K562 (cell line): ENCODE data around the gene ATRNL1. TPM values are rescaled to one million over a fixed set of nuclear protein-coding genes. Genes with fewer than 3 reads are reported as not detected.

Experiments
- ATAC-seq: fragments of 200-7000 bp; cut with Tn5 transposase; 3 replicates; pipeline ENCODE4 v1.9.1; 2020; ENCODE audit warnings: moderate library complexity
- BruUV-seq: library from RNA; stranded (reverse); fragments of 400-500 nt; replicated peaks from 2 replicates; lab custom pipeline; 2021; lab: Mats Ljungman, UMichigan
- CTCF ChIA-PET: fragments of 300-600 bp; formaldehyde crosslinking; extraction: SDS; loops from one replicate; lab custom pipeline; 2021; ENCODE audit warnings: low intra/inter-chr PET ratio; lab: Yijun Ruan, JAX
- POLR2A ChIA-PET: fragments of 300-600, 350-650 bp; sonication (Branson Sonifier 250); formaldehyde crosslinking; extraction: SDS; loops from one replicate; lab custom pipeline; 2021; ENCODE audit warnings: antibody characterized with exemption, inconsistent platforms; lab: Yijun Ruan, JAX
- DNase-seq, 4 experiments: peaks; one replicate each; pipeline versions ENCODE4 v3.0.0 to v3.0.0-alpha.2; 2011 to 2018; ENCODE audit warnings: low spot score in 3 of 4, mixed read lengths in 3 of 4; ENCODE audit errors: extremely low read depth in 1 of 4
- FAIRE-seq: peaks from 2 replicates; lab custom pipeline; 2011; peaks lifted over from hg19 to GRCh38; lab: Jason Lieb, UNC
- H2AFZ ChIP-seq: 2 replicates; pipeline ENCODE4 v1.6.0; 2011; ENCODE audit warnings: low read depth, low read length, control low read depth, inconsistent platforms
- H3K27ac ChIP-seq: fragments of 200-600 bp; 3 replicates; pipeline ENCODE4 v1.8.0; 2011; ENCODE audit warnings: low read depth, mild to moderate bottlenecking, control low read depth, inconsistent platforms, low read length, moderate library complexity, mixed read lengths; ENCODE audit errors: extremely low read depth
- H3K27me3 ChIP-seq, 2 experiments: fragments of 300-600 bp in 1 of 2; 2 replicates in 1 of 2; 3 replicates in 1 of 2; pipeline versions ENCODE4 v1.6.0 to v1.8.0; 2011; ENCODE audit warnings: inconsistent platforms in 2 of 2, low read length in 2 of 2, mild to moderate bottlenecking in 1 of 2, mixed read lengths in 1 of 2, moderate library complexity in 1 of 2; ENCODE audit not compliant: control insufficient read depth in 2 of 2, insufficient read depth in 2 of 2
- H3K36me3 ChIP-seq: fragments of 300-600 bp; 3 replicates; pipeline ENCODE4 v1.8.0; 2011; ENCODE audit warnings: mild to moderate bottlenecking, low read length, inconsistent platforms; ENCODE audit not compliant: control insufficient read depth, insufficient read depth
- H3K4me1 ChIP-seq, 2 experiments: fragments of 200-600 bp in 1 of 2; replicated peaks in 1 of 2; 2 replicates in 1 of 2; 3 replicates in 1 of 2; pipeline versions ENCODE4 v1.5.1 to v1.8.0; 2011; ENCODE audit warnings: inconsistent platforms in 2 of 2, low read length in 2 of 2, mild to moderate bottlenecking in 1 of 2, mixed read lengths in 1 of 2, moderate library complexity in 1 of 2; ENCODE audit not compliant: control insufficient read depth in 2 of 2, insufficient read depth in 2 of 2
- H3K4me2 ChIP-seq: 2 replicates; pipeline ENCODE4 v1.6.1; 2011; ENCODE audit warnings: low read length, control low read depth, inconsistent platforms, mixed read lengths; ENCODE audit not compliant: insufficient read depth
- H3K4me3 ChIP-seq: fragments of 200-600 bp; sonication (generic), shearing (Covaris generic); 2 replicates; pipeline ENCODE4 v1.5.1; 2016; ENCODE audit warnings: control low read depth, inconsistent platforms
- H3K79me2 ChIP-seq: fragments of 200-600 bp; 3 replicates; pipeline ENCODE4 v1.8.0; 2011; ENCODE audit warnings: low read length, inconsistent platforms; ENCODE audit not compliant: control insufficient read depth, insufficient read depth
- H3K9ac ChIP-seq, 2 experiments: 2 replicates each; pipeline versions ENCODE4 v1.6.0 to v1.6.1; 2011; ENCODE audit warnings: low read depth in 2 of 2, low read length in 2 of 2, control low read depth in 1 of 2, inconsistent platforms in 1 of 2, mild to moderate bottlenecking in 1 of 2, mixed read lengths in 1 of 2; ENCODE audit not compliant: insufficient read depth in 1 of 2
- H3K9me1 ChIP-seq: one replicate; pipeline ENCODE4 v1.6.0; 2011; ENCODE audit warnings: inconsistent platforms, mild to moderate bottlenecking, low read length, moderate library complexity; ENCODE audit not compliant: control insufficient read depth, insufficient read depth
- H3K9me3 ChIP-seq: replicated peaks from 2 replicates; pipeline ENCODE4 v1.5.1; 2011; ENCODE audit warnings: low read depth, low read length, inconsistent platforms; ENCODE audit not compliant: control insufficient read depth, insufficient read depth
- H4K20me1 ChIP-seq: replicated peaks from 2 replicates; pipeline ENCODE4 v1.6.1; 2011; ENCODE audit warnings: low read length, inconsistent platforms, mixed read lengths; ENCODE audit not compliant: control insufficient read depth, insufficient read depth
- CEBPB ChIP-seq: fragments of 450-650 bp; IDR thresholded peaks from 2 replicates; pipeline ENCODE4 v1.6.1; 2016; ENCODE audit warnings: missing genetic modification characterization, missing compliant biosample characterization
- CREBBP ChIP-seq: IDR thresholded peaks from one replicate; pipeline ENCODE4 v1.6.1; 2012; ENCODE audit warnings: low read depth, mild to moderate bottlenecking, control low read depth, inconsistent platforms, low read length
- ETV6 ChIP-seq, 3 experiments: fragments of 150-350 bp in 1 of 3; sonication (generic) in 1 of 3; formaldehyde crosslinking in 1 of 3; IDR thresholded peaks; 2 replicates each; pipeline versions ENCODE4 v1.6.1 to v1.8.0; 2014 to 2022; ENCODE audit warnings: borderline replicate concordance in 2 of 3, low read depth in 2 of 3, antibody characterized with exemption in 1 of 3, low read length in 1 of 3, mild to moderate bottlenecking in 1 of 3, missing genetic modification reagents in 1 of 3
- FIP1L1 ChIP-seq: fragments of 200-400 bp; formaldehyde crosslinking; IDR thresholded peaks from 2 replicates; pipeline ENCODE4 v1.6.1; 2018; ENCODE audit warnings: mild to moderate bottlenecking, low read depth, low read length; ENCODE audit not compliant: poor library complexity, severe bottlenecking
- FOXJ2 ChIP-seq: fragments of 200-800 bp; sonication (Bioruptor generic); IDR thresholded peaks from 2 replicates; pipeline ENCODE4 v1.6.1; 2016; ENCODE audit warnings: missing genetic modification characterization, missing compliant biosample characterization
- FUS ChIP-seq: fragments of 200-400 bp; formaldehyde crosslinking; optimal IDR thresholded peaks from 2 replicates; pipeline ENCODE3; 2017; ENCODE audit warnings: low read depth, low read length
- MED1 ChIP-seq: sonication (generic); formaldehyde crosslinking; IDR thresholded peaks from 2 replicates; pipeline ENCODE4 v1.8.1; 2023; ENCODE audit warnings: missing genetic modification reagents, borderline replicate concordance
- NCOA2 ChIP-seq, 2 experiments: fragments of 450-650 bp; IDR thresholded peaks; 2 replicates each; pipeline ENCODE4 v1.6.1; 2018; ENCODE audit warnings: mild to moderate bottlenecking in 2 of 2, moderate library complexity in 1 of 2; ENCODE audit not compliant: partially characterized antibody in 2 of 2
- PRDM10 ChIP-seq: fragments of 450-650 bp; IDR thresholded peaks from 2 replicates; pipeline ENCODE4 v1.6.1; 2018; ENCODE audit not compliant: partially characterized antibody
- SMARCA4 ChIP-seq: fragments of 450-650 bp; IDR thresholded peaks from 2 replicates; pipeline ENCODE4 v1.6.1; 2016
- ZBTB43 ChIP-seq: sonication (generic); formaldehyde crosslinking; IDR thresholded peaks from 2 replicates; pipeline ENCODE4 v1.8.0; 2023; ENCODE audit warnings: mild to moderate bottlenecking, missing genetic modification reagents
- ZFP1 ChIP-seq: fragments of 450-650 bp; formaldehyde crosslinking; IDR thresholded peaks from 2 replicates; pipeline ENCODE4 v1.4.0; 2020; ENCODE audit warnings: mild to moderate bottlenecking, mixed read lengths
- ZNF23 ChIP-seq: fragments of 250-450 bp; sonication (Bioruptor Pico); IDR thresholded peaks from 2 replicates; pipeline ENCODE4 v1.4.0; 2020; ENCODE audit warnings: mild to moderate bottlenecking
- WGBS: fragments of 100-300 bp; shearing (Covaris generic); methylation state at CpG from one replicate; pipeline ENCODE4 v1.1.6; 2016; ENCODE audit warnings: low coverage, mixed read lengths; ENCODE audit not compliant: insufficient coverage; ENCODE audit errors: missing lambda C conversion rate; 5-methylcytosine and 5-hydroxymethylcytosine counted together
- in situ Hi-C: fragments of 300-500 bp; cut with MboI; formaldehyde crosslinking; loops from 4 replicates; pipeline ENCODE4 v1.15.0; 2018; ENCODE audit warnings: inconsistent platforms, mixed read lengths
- intact Hi-C: fragments of 100-400 bp; cut with micrococcal nuclease; formaldehyde crosslinking; loops from 2 replicates; pipeline ENCODE4 v1.14.2; 2022
- polyA plus RNA-seq, 8 experiments: library from polyadenylated mRNA; depleted of rRNA in 4 of 8; stranded (reverse) in 5 of 8; unstranded in 3 of 8; fragments of >200 nt; fragmentation: Nextera tagmentation in 2 of 8; fragmentation: Illumina TruSeq in 1 of 8; extraction: Ambion mirVana in 2 of 8; extraction: Trizol in 1 of 8; gene quantifications; 2 replicates each; pipeline versions ENCODE4 v1.2.1 to v1.2.3, GENCODE V29; 2011 to 2014; ENCODE audit warnings: inconsistent platforms in 1 of 8, missing spikeins in 1 of 8
- total RNA-seq, 7 experiments: library from RNA; depleted of rRNA in 6 of 7; stranded (reverse); fragments of >200 nt in 6 of 7; fragmentation: Illumina TruSeq in 2 of 7; extraction: Trizol in 2 of 7; gene quantifications; 2 replicates each; pipeline versions ENCODE4 v1.2.1 to v1.2.3, GENCODE V29; 2011 to 2021; ENCODE audit warnings: low replicate concordance in 1 of 7
- TF ChIP-seq, protein P1 (sequence below): fragments of 450-650 bp; formaldehyde crosslinking; IDR thresholded peaks from 2 replicates; pipeline ENCODE4 v1.4.0; 2022; ENCODE audit warnings: mild to moderate bottlenecking, moderate library complexity
- TF ChIP-seq, protein P2 (sequence below): fragments of 450-650 bp; formaldehyde crosslinking; IDR thresholded peaks from 2 replicates; pipeline ENCODE4 v1.4.0; 2022; ENCODE audit warnings: missing genetic modification characterization

Gene ATRNL1
- total and polyA plus RNA-seq, 9 of the 15 experiments (the other 6 are each of a cell fraction or from before 2014, with no cell fraction given): 0.18 TPM; not detected in 8

- Histone ChIP-seq H3K79me2 (no peaks in the 10 kb centered on the region), H2AFZ (no peak overlapping the region), H3K9me3 (no peaks in the 10 kb centered on the region), H3K27ac (no peak overlapping the region), H3K9ac (no peak overlapping the region), H3K4me3 (no peak overlapping the region), H3K4me2 (no peak overlapping the region), H3K27me3 (no peaks in the 10 kb centered on the region), H3K36me3 (no peaks in the 10 kb centered on the region), H3K9me1 (no peaks in the 10 kb centered on the region), H3K4me1 (no peaks in the 10 kb centered on the region), H4K20me1 (no peaks in the 10 kb centered on the region)
- in situ Hi-C loops: no loop called here
- POLR2A ChIA-PET: interaction anchor here (0.5 kb wide), 1 partner anchor 77 kb away, joined by 3 read pairs; no protein-coding TSS in a partner anchor
- FAIRE-seq (no peak), ATAC-seq (no peak), DNase-seq (no peak)
- CTCF ChIA-PET: no interaction called here
- intact Hi-C loops: no loop called here
- BruUV-seq: no TSS peak
- WGBS: 0% methylated on average over 3 of the region's 3 CpGs
- TF ChIP-seq ZNF23 (CRISPR knock-in tag) (no peak), PRDM10 (no peak), FIP1L1 (no peak), NCOA2 (IDR thresholded peaks at IDR 0.05; ENCODE audit: partially characterized antibody in 2 of 2) (no peak), FUS (no peak), CEBPB (no peak), ZBTB43 (CRISPR knock-in tag) (no peak), SMARCA4 (no peak), FOXJ2 (tag) (no peak), ETV6 (IDR thresholded peaks at IDR 0.05; ENCODE audit: borderline replicate concordance in 1 of 2, low read depth in 2 of 2, low read length in 1 of 2) (no peak), ETV6 (CRISPR knock-in tag; IDR thresholded peaks at IDR 0.05; ENCODE audit: borderline replicate concordance) (no peak), CREBBP (no peak), MED1 (CRISPR knock-in tag) (no peak), ZFP1 (CRISPR knock-in tag) (no peak)
- TF ChIP-seq, protein P1, sequence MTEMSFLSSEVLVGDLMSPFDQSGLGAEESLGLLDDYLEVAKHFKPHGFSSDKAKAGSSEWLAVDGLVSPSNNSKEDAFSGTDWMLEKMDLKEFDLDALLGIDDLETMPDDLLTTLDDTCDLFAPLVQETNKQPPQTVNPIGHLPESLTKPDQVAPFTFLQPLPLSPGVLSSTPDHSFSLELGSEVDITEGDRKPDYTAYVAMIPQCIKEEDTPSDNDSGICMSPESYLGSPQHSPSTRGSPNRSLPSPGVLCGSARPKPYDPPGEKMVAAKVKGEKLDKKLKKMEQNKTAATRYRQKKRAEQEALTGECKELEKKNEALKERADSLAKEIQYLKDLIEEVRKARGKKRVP (CRISPR knock-in tag): no peak
- TF ChIP-seq, protein P2, sequence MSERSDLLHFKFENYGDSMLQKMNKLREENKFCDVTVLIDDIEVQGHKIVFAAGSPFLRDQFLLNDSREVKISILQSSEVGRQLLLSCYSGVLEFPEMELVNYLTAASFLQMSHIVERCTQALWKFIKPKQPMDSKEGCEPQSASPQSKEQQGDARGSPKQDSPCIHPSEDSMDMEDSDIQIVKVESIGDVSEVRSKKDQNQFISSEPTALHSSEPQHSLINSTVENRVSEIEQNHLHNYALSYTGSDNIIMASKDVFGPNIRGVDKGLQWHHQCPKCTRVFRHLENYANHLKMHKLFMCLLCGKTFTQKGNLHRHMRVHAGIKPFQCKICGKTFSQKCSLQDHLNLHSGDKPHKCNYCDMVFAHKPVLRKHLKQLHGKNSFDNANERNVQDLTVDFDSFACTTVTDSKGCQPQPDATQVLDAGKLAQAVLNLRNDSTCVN: no peak
Measured at GRCh38 chr10:115988380-115988779, 895.2 kb downstream of the ATRNL1 start.
